ENCODE results near the gene GALNT2.

The GALNT2 gene

GRCh38 chr1:230066466-230067404, at the start of gene GALNT2:
Gene GALNT2, plus strand, starts transcription at chr1:230067238. Its CDS starts 43 bp downstream, at chr1:230067281.
- 0 out of 2 replicates have a peak, but pooled peaks have one; percentile 17 for TF ChIP-seq CTCF (IDR thresholded peaks at IDR 0.05)
- TF ChIP-seq ZFX (IDR thresholded peaks at IDR 0.05; ENCODE audit: borderline replicate concordance), result no peak
- peak within 1 kb of the TSS; percentile 65 for H3K27ac ChIP-seq

DNA sequence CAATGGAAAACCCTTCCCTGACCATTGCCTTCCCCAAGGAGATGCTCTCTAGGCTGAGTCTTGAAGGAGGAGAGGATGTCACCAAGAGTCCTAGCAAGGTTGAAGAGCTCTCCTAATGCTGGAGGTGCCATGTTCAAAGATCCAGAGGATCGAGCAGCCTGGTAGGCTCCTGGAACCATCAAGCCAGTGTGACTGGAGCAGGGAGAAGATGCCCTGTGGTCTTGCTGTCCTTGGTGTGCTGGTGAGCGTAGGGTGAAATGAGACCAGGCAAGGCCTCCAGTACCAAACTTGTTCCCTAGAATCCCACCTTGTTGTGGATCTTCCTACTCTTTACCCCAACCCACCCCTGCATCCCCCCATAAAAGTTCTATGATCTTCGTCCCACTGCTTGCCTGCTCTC, 46.6 kb upstream of the GALNT2 start:
- H3K27ac ChIP-seq, result no peak overlapping the region
- TF ChIP-seq CTCF (IDR thresholded peaks at IDR 0.05), result no peak
- no peak for TF ChIP-seq ZFX (IDR thresholded peaks at IDR 0.05; ENCODE audit: borderline replicate concordance)

DNA sequence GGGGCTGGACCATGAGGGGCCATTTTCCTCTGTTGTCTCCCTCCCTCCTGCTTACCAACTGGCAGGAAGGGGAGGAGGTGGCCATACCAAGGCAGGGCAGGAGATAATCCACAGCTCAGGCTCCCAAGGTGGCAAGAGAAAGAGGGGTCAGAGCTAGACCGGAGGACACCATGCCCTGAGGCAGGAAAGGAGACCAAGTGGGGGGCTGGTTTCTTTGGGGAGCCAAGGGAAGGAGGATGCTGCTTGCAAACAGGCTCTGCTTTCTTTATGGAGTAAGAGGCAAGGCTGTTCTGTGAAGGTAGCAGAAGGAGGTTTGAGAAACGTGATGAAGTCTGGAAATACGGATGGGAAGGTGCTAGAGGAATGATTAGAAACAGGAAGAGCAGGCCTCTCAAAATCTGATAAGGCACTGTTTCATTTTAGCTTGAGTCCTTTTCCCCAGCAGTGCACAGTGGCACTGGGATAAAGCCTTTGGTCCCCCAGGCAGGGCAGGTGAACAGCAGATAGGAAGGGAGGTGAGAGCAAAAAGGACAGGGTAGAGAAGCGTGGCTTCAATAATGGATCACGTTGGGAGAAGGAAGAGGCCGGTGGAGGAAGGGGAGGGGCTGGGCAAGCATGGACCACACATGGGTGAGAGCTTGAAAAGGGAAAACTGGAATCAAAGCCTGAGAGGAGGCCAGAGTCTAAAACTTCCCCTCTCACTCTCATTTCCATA, 44.2 kb upstream of the GALNT2 start:
- no peak overlapping the region for H3K27ac ChIP-seq
- no peak for TF ChIP-seq CTCF (IDR thresholded peaks at IDR 0.05)
- no peak for TF ChIP-seq ZFX (IDR thresholded peaks at IDR 0.05; ENCODE audit: borderline replicate concordance)

- TF ChIP-seq CTCF (IDR thresholded peaks at IDR 0.05) (no peak), ZFX (IDR thresholded peaks at IDR 0.05; ENCODE audit: borderline replicate concordance) (no peak)
- no peak overlapping the region for H3K27ac ChIP-seq
Measured at GRCh38 chr1:230025686-230026085, 41.4 kb upstream of the GALNT2 start.

DNA sequence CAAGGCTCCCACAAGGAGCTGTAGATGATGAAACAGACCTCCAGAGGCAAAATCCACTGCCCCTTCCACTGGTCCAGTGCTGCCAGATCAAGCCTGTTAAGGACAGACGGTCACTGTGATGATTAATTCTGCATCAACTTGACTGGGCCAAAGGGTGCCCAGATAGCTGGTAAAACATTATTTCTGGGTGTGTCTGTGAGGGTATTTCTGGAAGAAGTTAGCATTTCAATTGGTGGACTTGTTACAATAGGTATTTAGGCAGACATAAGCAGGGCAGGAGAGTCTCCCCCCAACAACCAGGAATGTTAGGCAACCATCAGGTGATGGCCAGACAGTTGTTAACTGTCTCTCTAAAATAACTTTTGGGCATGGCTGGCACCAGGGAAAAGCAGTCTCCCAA, 40.9 kb upstream of the GALNT2 start:
- no peak overlapping the region for H3K27ac ChIP-seq
- no peak for TF ChIP-seq ZFX (IDR thresholded peaks at IDR 0.05; ENCODE audit: borderline replicate concordance)

DNA sequence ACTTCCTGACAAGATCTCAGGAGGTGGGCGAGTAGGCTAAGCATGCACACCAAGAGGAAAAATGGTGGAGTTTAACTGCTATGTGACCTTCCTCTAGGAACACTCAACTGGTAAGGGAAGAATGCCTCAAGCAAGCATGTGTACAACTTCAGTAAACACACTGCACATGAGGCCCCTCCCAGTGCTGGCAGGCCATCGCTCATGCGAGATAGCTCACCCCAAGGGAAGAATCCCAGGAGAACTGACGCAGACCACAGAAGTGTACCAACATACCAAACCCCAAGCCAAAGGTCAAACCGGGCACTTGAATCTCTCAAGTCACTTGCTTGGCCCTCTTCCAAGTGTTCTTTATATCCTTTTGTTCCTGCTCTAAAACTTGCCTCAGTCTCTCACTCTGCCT, 40.5 kb upstream of the GALNT2 start:
- H3K27ac ChIP-seq, result no peak overlapping the region
- TF ChIP-seq ZFX (IDR thresholded peaks at IDR 0.05; ENCODE audit: borderline replicate concordance) (no peak), CTCF (IDR thresholded peaks at IDR 0.05) (no peak)

- no peak overlapping the region for H3K27ac ChIP-seq
- TF ChIP-seq CTCF (IDR thresholded peaks at IDR 0.05) (no peak), ZFX (IDR thresholded peaks at IDR 0.05; ENCODE audit: borderline replicate concordance) (no peak)
Measured at GRCh38 chr1:230028602-230029223, 38.3 kb upstream of the GALNT2 start.
